HS-27A (cell line): ENCODE data around the gene CHRDL2.

Experiments
- DNase-seq: peaks from one replicate; pipeline ENCODE4 v3.0.0-alpha.2; 2012; ENCODE audit warnings: low read depth, missing footprints

CHRDL2 gene

DNA sequence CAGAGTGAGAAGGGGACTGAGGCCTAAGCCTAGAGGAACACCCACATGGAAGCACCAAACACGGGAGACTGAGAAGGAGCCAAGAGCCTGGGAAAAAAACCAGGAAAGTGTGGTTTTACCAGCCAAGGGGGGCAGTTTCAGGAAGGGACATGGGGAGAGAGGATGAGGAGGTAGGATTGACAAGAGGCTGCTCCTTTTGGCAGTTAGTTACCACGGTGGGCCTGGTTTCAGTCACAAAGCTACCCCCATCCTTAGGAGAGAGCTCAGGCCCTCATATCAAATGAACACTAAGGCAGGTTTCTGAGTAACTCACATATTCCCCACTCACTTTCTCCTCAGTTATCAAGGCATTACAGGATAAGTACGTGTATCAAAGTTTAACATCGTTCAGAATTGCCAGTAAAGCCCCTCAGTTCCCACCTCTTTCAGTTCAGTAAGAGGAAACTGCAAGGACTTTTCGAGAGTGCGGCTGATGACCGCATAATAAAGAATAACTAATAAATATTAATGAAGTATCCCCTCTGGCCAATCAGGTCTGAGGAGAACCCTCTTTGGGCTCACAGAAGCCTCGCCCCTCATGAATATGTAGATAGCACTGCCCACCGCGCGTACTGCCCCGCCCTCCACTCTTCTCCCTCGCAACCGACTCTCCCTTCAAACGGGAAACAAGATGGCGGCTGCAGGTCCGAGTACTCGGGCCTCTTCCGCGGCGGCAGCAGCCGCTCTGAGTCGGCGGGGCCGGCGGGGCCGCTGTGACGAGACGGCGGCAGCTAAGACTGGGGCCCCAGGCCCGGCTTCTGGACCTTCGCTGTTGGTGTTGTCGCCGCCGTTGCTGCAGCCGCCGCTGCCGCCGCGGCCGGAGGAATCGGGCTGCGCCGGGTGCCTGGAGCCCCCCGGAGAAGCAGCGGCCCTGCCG, 17.2 kb upstream of the CHRDL2 start, which contains the start of gene RNF169:
Gene RNF169 (plus strand): TSS at position 639 of the 916 bp plus-strand sequence. CDS start 32 bp downstream, at position 671.
- DNase-seq = peak; percentile 82

DNA sequence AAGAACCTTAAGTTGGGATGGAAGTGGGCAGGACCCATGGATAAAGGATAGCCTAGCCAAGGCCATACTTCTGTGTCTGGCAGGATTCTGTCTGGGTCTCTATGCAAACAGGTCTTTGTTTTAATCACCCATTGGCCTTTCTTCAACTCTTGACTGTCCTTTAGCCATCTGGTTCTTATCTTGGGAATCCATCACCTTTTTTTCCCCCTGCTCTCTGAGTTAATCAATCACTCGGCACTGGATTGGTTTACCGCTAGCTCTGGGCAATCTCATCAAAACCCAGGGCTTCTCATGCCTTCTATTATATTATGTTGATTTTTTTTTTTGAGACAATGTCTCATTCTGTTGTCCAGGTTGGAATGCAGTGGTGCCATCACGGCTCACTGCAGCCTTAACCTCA, 15.6 kb upstream of the CHRDL2 start:
- DNase-seq = no peak

DNA sequence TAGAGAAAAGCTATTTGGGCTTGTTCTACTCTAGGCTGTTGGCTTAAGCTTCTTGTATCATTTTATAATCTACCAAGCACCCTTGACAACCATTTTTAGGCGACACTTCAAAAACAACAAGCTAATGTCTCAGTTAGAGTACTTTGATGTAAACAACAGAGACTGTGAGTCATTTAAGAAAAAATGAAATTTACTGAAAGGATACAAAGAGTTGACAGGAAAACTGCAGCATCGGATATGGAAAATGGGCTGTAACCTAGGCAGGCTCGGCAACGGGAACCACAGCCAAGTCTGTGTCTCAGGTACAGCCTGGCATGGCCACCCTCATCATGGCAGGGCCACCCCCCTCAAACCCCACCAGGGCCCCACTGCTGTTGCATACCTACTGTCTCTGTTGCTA, 13.1 kb upstream of the CHRDL2 start:
- no peak for DNase-seq

DNA sequence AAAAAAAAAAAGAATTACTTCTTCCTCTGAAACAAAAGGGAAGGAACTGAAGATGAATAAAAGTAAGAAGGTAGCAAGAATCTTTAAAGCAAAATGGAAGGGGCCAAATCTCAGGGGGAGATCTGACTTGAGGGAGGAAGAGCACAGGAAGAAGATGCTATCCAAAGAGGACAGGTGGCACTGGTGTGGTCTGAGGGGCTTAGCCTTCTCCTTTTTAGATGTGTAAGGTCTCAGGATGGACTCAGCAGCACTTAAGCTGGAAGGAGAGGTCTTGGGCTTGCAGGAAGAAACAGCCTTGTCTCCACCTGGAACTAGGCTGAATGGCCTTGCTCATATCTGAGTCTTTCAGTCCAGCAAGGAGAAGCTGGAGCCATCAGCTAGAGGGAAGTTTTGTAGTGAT, 12.4 kb upstream of the CHRDL2 start:
- DNase-seq = no peak

DNA sequence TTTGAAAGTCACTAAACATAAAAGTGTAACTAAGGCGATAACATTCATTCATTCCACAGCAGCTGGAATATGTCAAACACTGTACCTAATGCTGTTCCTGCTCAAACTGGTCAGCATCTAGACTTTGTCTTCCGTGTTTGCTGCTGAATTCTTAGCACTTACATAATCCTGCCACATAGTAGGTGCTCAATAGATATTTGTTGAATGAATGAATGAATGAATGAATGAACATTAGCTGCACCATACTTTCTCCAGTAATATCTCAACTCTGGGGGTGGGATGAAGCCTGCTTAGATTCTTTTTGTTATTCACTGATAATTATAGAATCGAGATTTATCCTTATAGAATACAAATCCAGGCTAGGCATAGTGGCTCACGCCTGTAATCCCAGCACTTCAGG, 10.8 kb upstream of the CHRDL2 start:
- DNase-seq = no peak

DNA sequence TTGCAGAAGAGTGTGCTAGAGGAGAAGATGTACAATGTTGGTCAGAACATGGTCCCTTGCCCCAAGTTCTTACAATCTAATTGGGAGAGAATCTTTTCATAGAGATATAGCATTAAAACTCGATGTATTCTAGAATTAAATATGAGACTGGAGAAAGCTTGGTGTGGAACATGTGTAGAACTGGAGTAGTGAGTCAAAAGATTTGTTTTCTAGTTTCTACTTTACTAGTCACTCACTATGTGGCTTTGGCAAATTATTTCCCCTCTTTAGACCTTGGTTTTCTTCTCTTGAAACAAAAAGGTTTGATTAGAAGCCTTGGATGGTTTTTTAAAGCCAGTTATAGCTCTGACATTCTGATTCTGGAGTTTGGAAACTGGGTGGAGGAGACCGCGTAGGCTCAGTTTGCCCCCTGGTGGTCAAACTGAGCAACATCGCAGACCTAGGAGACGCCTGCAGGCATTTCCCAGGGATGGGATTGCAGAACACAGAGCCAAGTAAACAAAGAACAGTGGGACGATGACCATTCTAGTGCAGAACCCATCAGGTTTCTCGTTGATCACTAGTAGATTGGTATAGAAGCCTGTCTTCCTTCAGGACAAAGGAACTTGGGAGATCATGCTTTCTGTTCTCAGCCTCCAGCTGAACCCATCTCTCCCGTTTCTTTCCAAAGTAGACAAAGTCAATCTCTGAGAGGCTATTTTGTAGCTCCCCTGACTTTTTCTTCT, 8.5 kb upstream of the CHRDL2 start:
- DNase-seq = no peak

DNA sequence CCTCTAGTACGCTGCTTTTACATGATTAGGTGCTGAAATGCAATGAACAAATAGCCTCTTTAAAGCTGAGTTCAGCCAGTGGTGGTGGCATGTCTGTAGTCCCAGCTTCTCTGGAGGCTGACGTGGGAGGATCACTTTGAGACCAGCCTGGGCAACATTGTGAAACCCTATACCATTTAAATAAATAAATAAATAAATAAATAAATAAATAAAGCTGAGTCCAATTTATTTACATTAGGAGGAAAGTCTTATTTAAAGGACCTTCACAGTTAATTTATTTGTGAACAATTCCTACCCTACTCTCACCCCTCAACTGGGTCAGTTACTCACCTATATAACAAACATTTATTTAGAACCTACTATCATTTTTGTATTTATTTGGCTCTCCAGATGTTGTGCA, 4.8 kb upstream of the CHRDL2 start:
- no peak for DNase-seq

DNA sequence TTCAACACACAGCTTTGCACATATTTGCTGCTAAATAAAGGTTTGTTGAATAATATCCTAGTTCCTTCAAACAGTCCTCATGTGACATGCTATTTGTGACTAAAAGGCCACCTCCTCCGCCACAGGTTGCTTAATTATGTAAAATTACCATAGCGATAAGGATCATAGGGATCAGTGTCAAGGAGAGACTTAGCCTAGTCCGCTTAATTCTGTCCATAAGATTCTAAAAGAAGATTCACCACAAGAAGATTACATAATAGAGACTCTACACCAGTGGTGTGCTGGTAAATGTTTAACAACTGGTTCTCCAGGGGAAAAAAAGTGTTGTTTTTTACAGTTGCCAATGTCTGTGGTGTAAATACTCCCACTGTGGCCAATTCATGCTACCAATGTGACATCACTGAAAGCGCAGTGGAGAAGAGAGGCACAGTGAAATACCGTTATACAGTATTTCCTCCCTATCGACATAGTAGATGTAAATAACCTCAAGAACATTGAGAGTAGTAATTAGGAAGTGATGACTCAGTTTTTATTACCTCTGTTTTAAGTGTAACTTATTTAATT, 4.2 kb upstream of the CHRDL2 start:
- DNase-seq = no peak

DNA sequence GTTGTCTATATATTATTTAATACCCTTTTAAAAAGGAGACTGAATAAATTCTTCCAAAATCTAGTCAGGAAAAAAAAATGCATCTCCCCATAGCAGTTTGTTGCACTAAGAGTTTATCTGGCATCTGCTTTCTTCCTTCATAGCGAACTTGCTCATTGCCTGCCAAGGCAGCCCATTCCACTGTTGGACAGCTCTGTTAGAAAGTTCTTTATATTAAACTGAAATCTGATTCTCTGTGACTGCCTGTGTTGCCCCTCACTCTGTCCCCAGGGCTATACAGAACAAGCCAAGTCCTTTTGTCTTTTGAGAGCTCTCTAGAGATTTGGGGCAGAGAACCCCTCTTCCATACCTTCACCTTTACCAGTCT, 3.3 kb upstream of the CHRDL2 start:
- no peak for DNase-seq

DNA sequence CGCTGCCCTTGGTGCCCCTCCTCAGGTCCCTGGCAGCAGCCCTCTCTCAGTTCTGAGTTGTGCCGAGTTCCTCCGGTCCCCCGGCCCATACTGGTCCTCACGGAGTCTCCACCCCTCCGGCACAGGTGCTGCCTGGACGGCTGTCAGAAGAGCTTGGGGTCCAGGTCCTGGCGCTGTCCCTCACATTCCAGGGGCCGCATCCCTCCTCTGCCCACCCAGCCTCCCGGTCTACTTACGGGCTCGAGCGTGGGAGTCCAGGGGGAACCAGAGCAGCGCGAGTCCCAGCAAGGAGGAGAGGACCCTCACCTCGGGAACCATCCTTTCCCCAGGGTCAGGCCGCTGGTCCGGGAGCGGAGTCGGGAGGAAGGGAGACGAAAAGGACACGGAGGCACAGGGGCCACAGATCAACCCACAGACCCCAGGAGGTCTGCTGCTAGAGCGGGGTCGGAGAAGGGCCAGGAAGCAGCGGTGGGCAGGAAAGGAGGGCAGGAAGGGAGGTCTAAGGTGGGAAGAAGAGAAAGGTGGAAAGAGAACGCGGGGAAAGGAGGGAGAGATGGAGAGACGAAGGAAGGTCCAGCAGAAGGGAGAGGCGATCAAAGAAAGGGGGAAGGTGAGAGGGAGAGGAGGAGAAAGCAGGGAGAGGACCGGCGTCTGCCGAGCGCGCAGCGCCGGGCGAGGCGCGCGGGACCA, 510 bp downstream of the CHRDL2 start:
- no peak for DNase-seq

DNA sequence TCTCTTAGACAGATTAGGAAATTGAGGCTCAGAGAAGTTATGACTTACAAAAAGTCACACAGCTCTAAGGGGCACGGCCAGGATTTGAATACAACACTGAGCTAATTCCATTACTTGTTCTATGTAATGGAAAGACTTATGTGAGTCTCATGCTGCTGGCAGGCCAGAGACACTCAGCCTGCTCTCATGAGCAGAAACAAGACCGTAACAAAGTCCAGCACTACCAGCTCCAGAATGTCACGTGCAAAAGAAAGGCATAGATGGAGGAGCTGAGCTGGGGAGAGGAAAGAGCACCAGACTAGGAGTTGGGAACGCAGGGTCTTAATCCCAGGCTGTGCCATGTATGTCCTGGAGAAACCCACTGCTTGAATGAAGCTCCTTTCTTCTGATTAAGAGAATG, 1.8 kb downstream of the CHRDL2 start:
- DNase-seq = no peak

DNA sequence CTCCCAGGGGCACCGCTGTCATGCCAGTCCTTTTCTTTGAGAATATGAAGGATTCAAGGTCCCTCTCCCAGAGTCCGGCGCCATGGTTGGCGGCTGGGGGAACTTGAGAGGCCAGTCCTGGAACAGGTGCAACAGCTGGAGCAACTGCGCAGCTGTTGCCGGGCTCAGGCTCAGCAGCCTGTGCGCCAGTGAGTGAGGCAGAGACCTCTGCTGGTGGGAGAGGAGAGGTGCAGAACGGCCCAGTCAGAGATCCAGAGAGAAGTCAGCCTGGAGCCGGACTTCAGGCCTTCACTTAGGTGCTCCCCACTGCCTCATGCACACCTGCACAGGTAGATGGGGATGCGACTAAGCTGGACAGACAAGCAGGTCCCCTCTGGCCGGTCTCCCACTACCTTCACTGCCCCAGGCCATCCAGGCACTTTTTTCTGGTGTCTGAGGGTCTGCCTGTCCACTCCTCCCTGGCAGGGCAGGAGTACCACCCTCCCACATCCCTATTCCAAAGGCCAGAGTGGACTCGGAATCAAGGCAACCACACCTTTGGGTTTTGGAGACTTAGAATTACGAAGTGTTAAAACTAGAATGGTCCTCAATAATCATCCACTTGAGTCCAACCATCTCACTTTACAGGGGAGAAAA, 4.6 kb downstream of the CHRDL2 start:
- DNase-seq = no peak

DNA sequence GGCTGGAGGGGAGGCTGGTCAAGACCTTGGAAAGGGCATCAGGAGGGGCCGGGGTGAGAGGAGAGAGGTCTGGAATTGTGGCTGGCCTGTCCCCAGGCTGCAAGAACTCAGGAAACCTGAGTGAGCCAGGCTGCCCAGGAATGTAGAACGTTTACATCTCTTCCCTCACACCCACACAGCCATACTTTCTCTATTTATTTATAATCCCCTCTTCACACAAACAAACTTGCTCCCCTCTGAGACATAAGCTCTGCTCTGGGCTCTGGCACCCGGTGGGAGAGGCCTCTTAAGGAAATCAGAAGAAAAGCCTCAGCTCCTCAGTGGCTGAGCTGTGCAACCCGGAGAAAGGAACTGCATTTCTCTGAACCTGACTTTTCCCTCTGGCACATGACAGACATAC, 5.5 kb downstream of the CHRDL2 start:
- DNase-seq = no peak

DNA sequence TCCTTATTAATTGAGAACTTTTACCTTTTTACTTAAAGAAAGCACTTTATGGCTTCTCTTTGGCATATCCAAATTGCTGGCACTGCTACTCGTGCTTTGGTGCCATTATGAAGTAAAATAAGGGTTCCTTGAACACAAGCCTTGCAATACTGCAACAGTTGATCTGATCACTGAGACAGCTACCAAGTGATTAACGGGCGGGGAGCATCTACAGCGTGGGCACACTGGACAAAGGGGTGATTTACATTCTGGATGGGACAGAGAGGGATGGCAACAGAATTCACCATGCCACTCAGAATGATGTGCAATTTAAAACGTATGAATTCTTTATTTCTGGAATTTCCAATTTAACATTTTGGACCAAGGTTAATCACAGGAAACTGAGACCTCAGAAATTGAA, 7.7 kb downstream of the CHRDL2 start:
- DNase-seq = no peak

DNA sequence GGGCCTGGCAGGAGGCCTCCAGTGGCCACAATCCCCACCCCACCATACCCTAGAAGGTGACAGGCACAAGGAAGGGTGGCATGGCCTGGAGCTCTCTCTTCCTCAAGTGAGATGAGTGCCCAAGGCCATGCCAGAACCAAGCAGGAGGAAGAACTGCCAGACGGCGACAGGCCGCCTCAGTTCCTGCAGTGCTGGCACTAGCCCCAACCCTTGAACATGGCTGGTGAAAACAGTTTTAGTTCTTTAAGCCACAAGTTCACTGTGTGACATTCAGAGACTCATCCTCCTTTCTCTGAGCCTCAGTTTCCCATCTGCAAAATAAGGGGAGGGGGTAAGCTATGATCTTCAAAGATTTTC, 9.8 kb downstream of the CHRDL2 start:
- no peak for DNase-seq

DNA sequence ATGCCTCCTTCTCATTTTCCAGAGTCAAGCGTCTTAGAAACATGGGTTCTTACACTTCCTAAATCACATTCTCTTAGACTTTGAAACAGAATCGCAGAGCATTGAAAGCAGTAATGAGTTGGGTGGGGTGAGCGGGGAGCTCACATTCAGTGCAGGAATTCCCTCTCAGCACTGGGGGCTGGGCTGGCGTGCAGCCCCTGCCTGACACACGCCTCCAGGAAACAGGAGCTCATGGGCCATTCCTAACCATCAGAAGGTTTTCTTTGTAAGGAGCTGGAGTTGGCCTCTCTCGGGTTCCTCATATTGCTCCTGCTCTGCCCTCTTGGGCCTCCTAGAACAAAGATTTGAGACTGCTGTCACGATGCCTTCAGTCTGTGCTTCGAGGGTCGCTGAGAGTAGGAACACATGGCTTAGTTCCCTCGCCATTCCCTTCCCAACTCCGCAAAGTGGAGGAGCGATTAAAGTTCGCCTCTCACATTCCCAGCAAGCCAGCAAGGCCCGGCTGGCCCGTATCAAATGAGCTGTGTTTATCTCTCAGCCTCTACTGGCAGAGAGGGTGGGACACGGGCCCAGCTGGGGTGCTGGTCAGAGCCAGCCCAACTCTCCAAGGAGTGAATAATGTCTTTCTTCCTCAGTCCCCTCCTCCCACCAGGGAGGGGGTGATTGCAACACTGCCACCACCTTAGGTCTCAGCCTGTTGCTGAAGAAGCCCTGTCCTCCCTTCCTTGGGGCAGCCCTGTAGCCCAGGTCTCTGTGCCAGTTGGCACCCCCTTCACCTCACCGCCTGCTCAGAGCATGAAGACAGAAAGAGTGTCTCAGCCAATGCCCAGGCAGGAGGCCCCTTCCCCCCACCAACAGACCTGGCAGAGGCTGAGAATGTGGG, 10.4 kb downstream of the CHRDL2 start:
- DNase-seq = no peak

DNA sequence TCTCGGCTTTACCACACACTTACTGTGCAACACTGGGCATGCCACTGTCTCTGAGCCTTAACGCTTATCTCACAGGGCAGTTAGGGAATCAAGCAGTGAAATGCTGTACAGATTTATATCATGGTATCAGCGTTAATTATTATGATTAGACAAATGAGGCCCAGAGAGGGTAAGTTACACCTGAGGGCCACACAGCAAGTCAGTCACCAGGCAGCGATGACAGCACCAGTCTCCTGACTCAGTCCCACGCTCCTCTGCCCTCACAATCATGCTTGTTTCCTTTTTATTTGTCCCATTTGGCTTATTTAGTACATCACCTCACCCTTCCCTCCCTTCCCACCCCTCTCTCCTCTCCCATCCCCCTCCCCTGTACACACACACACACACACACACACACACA, 12.2 kb downstream of the CHRDL2 start:
- no peak for DNase-seq

DNA sequence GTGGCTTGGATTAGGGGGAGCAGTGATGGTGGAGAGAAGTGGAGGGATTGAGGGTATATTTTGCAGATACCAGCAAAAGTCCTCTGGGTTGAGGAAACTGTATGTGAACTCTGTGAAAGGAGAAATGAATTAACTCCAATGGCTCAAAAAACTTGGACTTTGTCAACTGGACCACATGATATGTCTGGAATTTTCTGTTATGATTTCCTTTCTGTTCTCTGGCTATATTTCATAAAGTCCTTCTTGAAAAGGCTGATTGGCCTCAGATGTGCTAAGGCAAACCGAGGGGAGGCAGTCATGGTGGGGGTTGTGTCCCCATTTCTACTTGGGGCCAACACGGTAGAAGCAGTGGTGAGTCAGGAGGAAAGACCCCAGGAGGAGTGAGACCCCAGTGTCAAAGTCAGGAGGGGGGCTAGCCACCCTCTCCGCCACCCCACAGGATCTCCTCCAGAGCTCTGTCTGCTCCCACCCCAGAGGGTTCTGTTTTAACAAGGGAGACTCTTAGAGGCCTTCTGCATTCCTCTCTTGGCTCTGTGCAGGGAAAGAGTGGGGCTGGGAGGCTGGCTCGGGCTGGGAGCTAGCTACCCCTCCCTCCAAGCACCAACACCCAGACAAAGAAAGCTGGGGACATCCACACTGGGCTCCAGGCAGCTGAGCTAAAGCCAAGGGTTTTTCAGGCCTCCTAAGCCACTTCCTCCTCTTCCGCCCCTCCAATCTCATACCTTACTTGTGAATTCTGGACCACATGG, 13.8 kb downstream of the CHRDL2 start:
- DNase-seq = no peak

DNA sequence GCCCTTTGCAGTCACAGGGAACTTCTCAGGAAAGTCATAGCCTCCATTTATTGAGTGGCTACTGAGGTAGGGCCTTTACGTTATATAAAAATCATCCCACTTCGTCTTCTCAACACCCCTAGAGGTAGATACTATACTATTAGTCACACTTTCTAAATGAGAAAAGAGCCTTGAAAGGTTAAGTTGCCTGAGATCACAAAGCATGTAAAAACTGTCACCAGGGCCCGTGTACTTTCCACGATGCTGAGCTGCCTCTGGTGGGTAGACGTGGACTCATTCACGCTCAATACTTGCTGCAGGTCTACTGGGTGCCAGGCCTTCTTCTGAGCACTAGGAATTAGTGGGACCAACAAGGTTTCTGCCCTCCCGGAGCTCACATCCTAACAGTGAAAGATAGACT, 16.3 kb downstream of the CHRDL2 start:
- no peak for DNase-seq

DNA sequence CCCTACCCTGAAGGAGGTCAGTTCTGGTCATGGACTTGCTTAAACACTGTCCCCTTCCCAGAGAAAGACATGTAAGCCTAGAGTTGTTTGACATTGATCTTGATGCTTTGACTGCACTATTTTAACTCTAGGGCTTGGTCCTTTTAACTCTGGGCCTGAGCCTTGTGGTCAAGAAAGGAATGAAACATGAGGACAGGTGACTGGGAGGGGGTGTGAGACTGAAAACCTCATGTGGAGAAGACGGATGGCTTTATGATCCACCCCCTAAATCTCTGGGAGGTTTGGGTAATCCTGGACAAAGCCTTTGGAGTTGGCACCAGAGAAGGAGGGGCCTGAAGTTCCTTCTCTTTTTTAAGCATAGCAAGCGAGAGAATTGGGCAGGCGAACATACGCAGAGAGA, 17.5 kb downstream of the CHRDL2 start:
- no peak for DNase-seq
